Liver (tissue), 9 donors: ENCODE measurements around the gene CBFA2T3. TPM values are rescaled to one million over a fixed set of nuclear protein-coding genes. Genes with fewer than 3 reads are reported as not detected.

Experiments
- DNase-seq: peaks from one replicate; pipeline ENCODE4 v3.0.0-alpha.2; 2017; ENCODE audit warnings: low spot score
- H3K27ac ChIP-seq, 2 donors: one replicate each; pipeline ENCODE4 v1.7.0; 2013; ENCODE audit warnings: inconsistent platforms in 2 of 2, low read length in 2 of 2, control low read depth in 1 of 2, low read depth in 1 of 2, mild to moderate bottlenecking in 1 of 2
- H3K27me3 ChIP-seq, 4 donors: one replicate each; pipeline versions ENCODE4 v1.6.1 to v1.7.0; 2013; ENCODE audit warnings: low read length in 3 of 4, inconsistent platforms in 1 of 4, mild to moderate bottlenecking in 1 of 4, moderate library complexity in 1 of 4; ENCODE audit not compliant: control insufficient read depth in 4 of 4, insufficient read depth in 4 of 4
- H3K36me3 ChIP-seq, 4 donors: one replicate each; pipeline versions ENCODE4 v1.6.1 to v1.7.0; 2013; ENCODE audit warnings: low read length in 3 of 4, mild to moderate bottlenecking in 3 of 4, low read depth in 1 of 4, moderate library complexity in 1 of 4; ENCODE audit not compliant: control insufficient read depth in 4 of 4, insufficient read depth in 3 of 4
- H3K4me1 ChIP-seq, 4 donors: one replicate each; pipeline versions ENCODE4 v1.6.1 to v1.7.0; 2013; ENCODE audit warnings: low read length in 3 of 4, mild to moderate bottlenecking in 3 of 4, moderate library complexity in 1 of 4; ENCODE audit not compliant: control insufficient read depth in 4 of 4, insufficient read depth in 4 of 4
- H3K4me3 ChIP-seq, 3 donors: one replicate each; pipeline versions ENCODE4 v1.6.1 to v1.7.0; 2013; ENCODE audit warnings: low read length in 3 of 3, control low read depth in 1 of 3, low read depth in 1 of 3, mild to moderate bottlenecking in 1 of 3
- H3K9ac ChIP-seq, 2 donors: one replicate each; pipeline ENCODE4 v1.7.0; 2013; ENCODE audit warnings: low read length in 2 of 2, mild to moderate bottlenecking in 2 of 2, moderate library complexity in 2 of 2, control low read depth in 1 of 2, low read depth in 1 of 2
- H3K9me3 ChIP-seq, 4 donors: one replicate each; pipeline versions ENCODE4 v1.6.1 to v1.7.0; 2013; ENCODE audit warnings: low read length in 3 of 4; ENCODE audit not compliant: control insufficient read depth in 4 of 4
- ATF3 ChIP-seq: IDR thresholded peaks from 2 replicates; pipeline ENCODE4 v1.6.1; 2016; ENCODE audit warnings: antibody characterized with exemption
- CTCF ChIP-seq: fragments of 150-350 bp; IDR thresholded peaks from 2 replicates; pipeline ENCODE4 v1.5.1; 2017; ENCODE audit warnings: improper control_type of control experiment, low read depth, low read length; ENCODE audit not compliant: missing input control
- EGR1 ChIP-seq, 2 donors: IDR thresholded peaks; 2 replicates each; pipeline ENCODE4 v1.6.1; 2016 to 2018; ENCODE audit warnings: antibody characterized with exemption in 2 of 2, low read depth in 2 of 2
- FOXA1 ChIP-seq: IDR thresholded peaks from 2 replicates; pipeline ENCODE4 v1.6.1; 2016; ENCODE audit warnings: antibody characterized with exemption
- FOXA2 ChIP-seq: IDR thresholded peaks from 2 replicates; pipeline ENCODE4 v1.6.1; 2016; ENCODE audit warnings: antibody characterized with exemption
- GABPA ChIP-seq, 2 donors: IDR thresholded peaks in 1 of 2; conservative IDR thresholded peaks in 1 of 2; 2 replicates each; pipeline ENCODE4 v1.6.1; 2016; ENCODE audit warnings: antibody characterized with exemption in 2 of 2, mild to moderate bottlenecking in 1 of 2, moderate library complexity in 1 of 2
- HNF4A ChIP-seq, 2 donors: conservative IDR thresholded peaks; 2 replicates each; pipeline ENCODE4 v1.6.1; 2016; ENCODE audit warnings: antibody characterized with exemption in 2 of 2, mild to moderate bottlenecking in 2 of 2
- HNF4G ChIP-seq: IDR thresholded peaks from 2 replicates; pipeline ENCODE4 v1.6.1; 2016; ENCODE audit warnings: antibody characterized with exemption
- JUND ChIP-seq, 2 donors: IDR thresholded peaks; 2 replicates each; pipeline ENCODE4 v1.6.1; 2016; ENCODE audit warnings: antibody characterized with exemption in 2 of 2
- MAX ChIP-seq: IDR thresholded peaks from 2 replicates; pipeline ENCODE4 v1.6.1; 2016; ENCODE audit warnings: antibody characterized with exemption
- NR2F2 ChIP-seq: IDR thresholded peaks from 2 replicates; pipeline ENCODE4 v1.6.1; 2016; ENCODE audit warnings: antibody characterized with exemption
- RAD21 ChIP-seq, 2 donors: IDR thresholded peaks; 2 replicates each; pipeline ENCODE4 v1.6.1; 2016; ENCODE audit warnings: antibody characterized with exemption in 2 of 2, mild to moderate bottlenecking in 2 of 2
- RXRA ChIP-seq, 2 donors: IDR thresholded peaks; 2 replicates each; pipeline ENCODE4 v1.6.1; 2017 to 2018; ENCODE audit warnings: antibody characterized with exemption in 2 of 2, mild to moderate bottlenecking in 1 of 2
- SP1 ChIP-seq: IDR thresholded peaks from 2 replicates; pipeline ENCODE4 v1.6.1; 2018; ENCODE audit warnings: antibody characterized with exemption, mild to moderate bottlenecking
- TAF1 ChIP-seq: conservative IDR thresholded peaks from 2 replicates; pipeline ENCODE4 v1.6.1; 2016; ENCODE audit warnings: antibody characterized with exemption, mild to moderate bottlenecking
- YY1 ChIP-seq: IDR thresholded peaks from 2 replicates; pipeline ENCODE4 v1.6.1; 2016; ENCODE audit warnings: antibody characterized with exemption, mild to moderate bottlenecking
- ZBTB33 ChIP-seq: IDR thresholded peaks from 2 replicates; pipeline ENCODE4 v1.6.1; 2016; ENCODE audit warnings: antibody characterized with exemption
- WGBS: extraction: QIAGEN DNeasy Blood & Tissue Kit; methylation state at CpG from one replicate; pipeline ENCODE4 v1.1.7; 2013; 5-methylcytosine and 5-hydroxymethylcytosine counted together
- polyA plus RNA-seq, 2 donors: library from polyadenylated mRNA; stranded (reverse) in 1 of 2; unstranded in 1 of 2; fragments of 200-250 nt in 1 of 2; fragments of >200 nt in 1 of 2; fragmentation: Nextera tagmentation in 1 of 2; extraction: Ambion mirVana in 1 of 2; gene quantifications; one replicate each; pipeline versions ENCODE4 v1.2.1 to v1.2.3, GENCODE V29; 2013 to 2015
- total RNA-seq, 2 donors: library from RNA; depleted of rRNA; stranded (reverse); fragments of >200 nt; gene quantifications; one replicate each; pipeline ENCODE4 v1.2.3, GENCODE V29; 2014
- donor health status: healthy.
- donor health status: healthy.
- donor health status: healthy.
- donor health status: healthy.
- donor health status: healthy.

Gene CBFA2T3
- total and polyA plus RNA-seq, 4 donors = 1.4 to 4.5 (median 3.1) TPM

- no peaks in the 10 kb centered on the region for H3K36me3 ChIP-seq
- H3K9ac ChIP-seq = no peak overlapping the region
- H3K4me3 ChIP-seq = no peak overlapping the region
- TF ChIP-seq TAF1 (no peak), MAX (no peak), HNF4A (conservative IDR thresholded peaks at IDR 0.05) (no peak), RAD21 (IDR thresholded peaks at IDR 0.05) (no peak), GABPA (IDR thresholded peaks at IDR 0.05 in 1 of 2, conservative IDR thresholded peaks at IDR 0.05 in 1 of 2) (no peak), JUND (IDR thresholded peaks at IDR 0.05) (no peak), SP1 (no peak), EGR1 (IDR thresholded peaks at IDR 0.05; ENCODE audit: low read depth in 2 of 2) (no peak), FOXA1 (no peak), NR2F2 (no peak), RXRA (IDR thresholded peaks at IDR 0.05) (no peak), HNF4G (no peak), CTCF (no peak), YY1 (no peak)
- H3K9me3 ChIP-seq = peaks cover 6 to 10% (median 8%) of the 10 kb centered on the region in 4 donors
- no peak overlapping the region for H3K27ac ChIP-seq
- H3K4me1 ChIP-seq = no peaks in the 10 kb centered on the region
- 16% methylated on average over 6 of the region's 6 CpGs for WGBS
- peaks cover 0 to 2% (median under 1%) of the 10 kb centered on the region in 4 donors for H3K27me3 ChIP-seq
- peak; percentile 56 for DNase-seq
Measured at GRCh38 chr16:88993166-88993761, 16.3 kb upstream of the CBFA2T3 start.

GRCh38 chr16:88992351-88993165 lies 15.6 kb upstream of the CBFA2T3 start:
- 35% methylated on average over 36 of the region's 36 CpGs for WGBS
- no peak overlapping the region for H3K4me3 ChIP-seq
- H3K4me1 ChIP-seq = no peaks in the 10 kb centered on the region
- no peak overlapping the region for H3K27ac ChIP-seq
- DNase-seq = peak; percentile 77
- H3K9me3 ChIP-seq = peaks cover 3 to 5% (median 4%) of the 10 kb centered on the region in 4 donors
- no peak overlapping the region for H3K9ac ChIP-seq
- H3K27me3 ChIP-seq = peaks cover 0 to 2% (median under 1%) of the 10 kb centered on the region in 4 donors
- H3K36me3 ChIP-seq = no peaks in the 10 kb centered on the region
- TF ChIP-seq ATF3 (no peak), JUND (IDR thresholded peaks at IDR 0.05) (no peak), FOXA2 (no peak), YY1 (no peak), NR2F2 (no peak), GABPA (IDR thresholded peaks at IDR 0.05 in 1 of 2, conservative IDR thresholded peaks at IDR 0.05 in 1 of 2) (no peak), HNF4G (no peak), FOXA1 (no peak), EGR1 (IDR thresholded peaks at IDR 0.05; ENCODE audit: low read depth in 2 of 2) (no peak), RXRA (IDR thresholded peaks at IDR 0.05) (no peak), ZBTB33 (no peak), CTCF (no peak), MAX (no peak), SP1 (no peak)
